ENCODE data around the gene MTAP. TPM values are rescaled to one million over a fixed set of nuclear protein-coding genes. Genes with fewer than 3 reads are reported as not detected.

The MTAP gene
- total RNA-seq, 2 experiments from 2014 or later, result 70.2 to 73.9 TPM

GRCh38 chr9:21778304-21778703, 24.1 kb upstream of the MTAP start:
- DNase-seq (no peak), ATAC-seq (peak; percentile 27)
- ChIA-PET CTCF (interaction anchor here (1.2 to 1.9 kb wide), 3 partner anchors 10 to 542 kb away, joined by 3 to 7 read pairs (median 4); no protein-coding TSS in a partner anchor), POLR2A (no interaction called here)
- Mint-ChIP-seq H3K4me3 (no peak overlapping the region), H3K4me1 (ENCODE audit: low read depth) (peaks cover 3% of the 10 kb centered on the region), H3K27me3 (no peaks in the 10 kb centered on the region), H3K36me3 (ENCODE audit: low read depth) (no peaks in the 10 kb centered on the region), H3K9me3 (no peaks in the 10 kb centered on the region), H3K27ac (no peak overlapping the region)
- TF ChIP-seq CTCF (IDR thresholded peaks at IDR 0.05), result no peak
- intact Hi-C loops (cut with micrococcal nuclease), result loop anchor here (10.0 kb wide), 1 partner anchor 204 kb away; no protein-coding TSS in a partner anchor

- no peaks in the 10 kb centered on the region for H3K27me3 Mint-ChIP-seq
- no peak for TF ChIP-seq CTCF (IDR thresholded peaks at IDR 0.05)
- no peaks in the 10 kb centered on the region for H3K36me3 Mint-ChIP-seq (ENCODE audit: low read depth)
- no peaks in the 10 kb centered on the region for H3K9me3 Mint-ChIP-seq
- intact Hi-C loops (cut with micrococcal nuclease), result loop anchor here (10.0 kb wide), 1 partner anchor 205 kb away; no protein-coding TSS in a partner anchor
- DNase-seq (no peak), ATAC-seq (no peak)
- no peak overlapping the region for H3K4me3 Mint-ChIP-seq
- ChIA-PET CTCF (interaction anchor here (1.2 to 1.9 kb wide), 2 partner anchors 9 to 544 kb away, joined by 3 to 7 read pairs; no protein-coding TSS in a partner anchor), POLR2A (no interaction called here)
- no peak overlapping the region for H3K27ac Mint-ChIP-seq
- peaks cover 3% of the 10 kb centered on the region for H3K4me1 Mint-ChIP-seq (ENCODE audit: low read depth)
These were observed 23.0 kb upstream of the MTAP start for GRCh38 chr9:21779397-21779796.

GRCh38 chr9:21781656-21782055, 20.8 kb upstream of the MTAP start:
- Mint-ChIP-seq H3K27me3 (peaks cover 2% of the 10 kb centered on the region), H3K4me3 (no peak overlapping the region), H3K9me3 (no peaks in the 10 kb centered on the region), H3K4me1 (ENCODE audit: low read depth) (peaks cover 3% of the 10 kb centered on the region), H3K36me3 (ENCODE audit: low read depth) (no peaks in the 10 kb centered on the region), H3K27ac (no peak overlapping the region)
- ATAC-seq, result no peak
- POLR2A ChIA-PET, result no interaction called here
- DNase-seq, result no peak
- intact Hi-C loops (cut with micrococcal nuclease), result loop anchor here (10.0 kb wide), 2 partner anchors 347 to 567 kb away; partner anchors contain the start of gene IFNA16
- TF ChIP-seq CTCF (IDR thresholded peaks at IDR 0.05), result no peak
- CTCF ChIA-PET, result interaction anchor here (1.1 to 1.7 kb wide), 3 partner anchors 9 to 546 kb away, joined by 3 to 6 read pairs (median 4); no protein-coding TSS in a partner anchor

- Mint-ChIP-seq H3K27me3 (peaks cover 2% of the 10 kb centered on the region), H3K9me3 (no peaks in the 10 kb centered on the region), H3K27ac (no peak overlapping the region), H3K4me1 (ENCODE audit: low read depth) (peaks cover 3% of the 10 kb centered on the region), H3K4me3 (no peak overlapping the region), H3K36me3 (ENCODE audit: low read depth) (no peaks in the 10 kb centered on the region)
- ChIA-PET CTCF (interaction anchor here (1.6 to 1.7 kb wide), 2 partner anchors 8 to 547 kb away, joined by 3 to 6 read pairs; no protein-coding TSS in a partner anchor), POLR2A (interaction anchor here (0.6 kb wide), 1 partner anchor 157 kb away, joined by 3 read pairs; no protein-coding TSS in a partner anchor)
- ATAC-seq (no peak), DNase-seq (no peak)
- no peak for TF ChIP-seq CTCF (IDR thresholded peaks at IDR 0.05)
- intact Hi-C loops (cut with micrococcal nuclease), result loop anchor here (10.0 kb wide), 2 partner anchors 347 to 567 kb away; partner anchors contain the start of gene IFNA16
These were observed 20.2 kb upstream of the MTAP start for GRCh38 chr9:21782205-21782604.

GRCh38 chr9:21788752-21789151, 13.7 kb upstream of the MTAP start:
- CTCF ChIA-PET, result interaction anchor here (0.6 to 3.8 kb wide), 46 partner anchors 10 to 606 kb away, joined by 3 to 39 read pairs (median 4); no protein-coding TSS in a partner anchor
- POLR2A ChIA-PET, result no interaction called here
- H3K27me3 Mint-ChIP-seq, result peaks cover 9% of the 10 kb centered on the region
- TF ChIP-seq CTCF (IDR thresholded peaks at IDR 0.05), result no peak
- no peaks in the 10 kb centered on the region for H3K9me3 Mint-ChIP-seq
- H3K4me1 Mint-ChIP-seq (ENCODE audit: low read depth), result peaks cover 3% of the 10 kb centered on the region
- H3K4me3 Mint-ChIP-seq, result no peak overlapping the region
- no peaks in the 10 kb centered on the region for H3K36me3 Mint-ChIP-seq (ENCODE audit: low read depth)
- intact Hi-C loops (cut with micrococcal nuclease), result loop anchor here (1.0 to 10.0 kb wide), 5 partner anchors 79 to 574 kb away; partner anchors contain the start of gene IFNA16
- no peak overlapping the region for H3K27ac Mint-ChIP-seq
- DNase-seq (no peak), ATAC-seq (no peak)

Measured in activated CD8-positive, alpha-beta T cell treated with anti-CD3 and anti-CD28 coated beads for 36 hours (primary cell).